GM19239 (cell line): ENCODE measurements around the gene NPEPL1.
"Not testable (repeated sequence)": the region's sequence is repeated elsewhere in the genome, so short reads cannot be mapped to it uniquely, and the experiment has no call there.

Experiments used
- DNase-seq: peaks from one replicate; pipeline ENCODE4 v3.0.0; 2011; ENCODE audit warnings: low spot score; ENCODE audit not compliant: insufficient read length
- FAIRE-seq: peaks from 2 replicates; lab custom pipeline; 2011; peaks lifted over from hg19 to GRCh38; lab: Jason Lieb, UNC

NPEPL1 gene

GRCh38 chr20:58722877-58723627 is 30.5 kb downstream of the NPEPL1 start:
- FAIRE-seq: no peak

GRCh38 chr20:58723628-58723984 is 31.0 kb downstream of the NPEPL1 start:
- DNase-seq (no peak), FAIRE-seq (no peak)

More at GRCh38 chr20:58722877-58723627, 30.5 kb downstream of the NPEPL1 start:
- DNase-seq: no peak

- FAIRE-seq, DNase-seq: not testable (repeated sequence)
Observed at GRCh38 chr20:58726156-58726555, 33.6 kb downstream of the NPEPL1 start.

GRCh38 chr20:58731192-58731591 is 38.6 kb downstream of the NPEPL1 start:
- no peak for DNase-seq
- no peak for FAIRE-seq

- FAIRE-seq (no peak), DNase-seq (no peak)
Observed at GRCh38 chr20:58737198-58737597, 44.6 kb downstream of the NPEPL1 start.

GRCh38 chr20:58740356-58741308 is 48.0 kb downstream of the NPEPL1 start:
- no peak for FAIRE-seq
- no peak for DNase-seq

GRCh38 chr20:58741384-58741783 is 48.8 kb downstream of the NPEPL1 start:
- DNase-seq (no peak), FAIRE-seq (no peak)

GRCh38 chr20:58742668-58743566 is 50.3 kb downstream of the NPEPL1 start:
- FAIRE-seq (no peak), DNase-seq (no peak)

- FAIRE-seq (no peak), DNase-seq (no peak)
Observed at GRCh38 chr20:58743929-58744534, 51.4 kb downstream of the NPEPL1 start.

- no peak for DNase-seq
- no peak for FAIRE-seq
Observed at GRCh38 chr20:58744836-58745235, 52.2 kb downstream of the NPEPL1 start.

GRCh38 chr20:58745391-58745790 is 52.8 kb downstream of the NPEPL1 start:
- FAIRE-seq (no peak), DNase-seq (no peak)

GRCh38 chr20:58746620-58747019 is 54.0 kb downstream of the NPEPL1 start:
- FAIRE-seq (no peak), DNase-seq (no peak)

GRCh38 chr20:58747211-58747610 is 54.6 kb downstream of the NPEPL1 start:
- no peak for DNase-seq
- no peak for FAIRE-seq

- no peak for DNase-seq
- FAIRE-seq: no peak
Observed at GRCh38 chr20:58748618-58749017, 56.0 kb downstream of the NPEPL1 start.

GRCh38 chr20:58749098-58749769 is 56.6 kb downstream of the NPEPL1 start:
- FAIRE-seq (no peak), DNase-seq (no peak)

- no peak for FAIRE-seq
- DNase-seq: no peak
Observed at GRCh38 chr20:58749979-58750378, 57.4 kb downstream of the NPEPL1 start.

- not testable (repeated sequence) for DNase-seq, FAIRE-seq
Observed at GRCh38 chr20:58750706-58751105, 58.1 kb downstream of the NPEPL1 start.

GRCh38 chr20:58751979-58752378 is 59.4 kb downstream of the NPEPL1 start:
- DNase-seq: no peak
- FAIRE-seq: no peak

GRCh38 chr20:58752565-58752964 is 60.0 kb downstream of the NPEPL1 start:
- FAIRE-seq (no peak), DNase-seq (no peak)
